IMR-90 (cell line): ENCODE measurements around the gene ARRB1. TPM values are rescaled to one million over a fixed set of nuclear protein-coding genes. Genes with fewer than 3 reads are reported as not detected.

ENCODE experiments used
- ATAC-seq: fragments of 200-7000 bp; cut with Tn5 transposase; 2 replicates; pipeline ENCODE4 v1.9.1; 2020; ENCODE audit warnings: low read depth, mild to moderate bottlenecking, moderate library complexity
- BruUV-seq: library from RNA; stranded (reverse); fragments of 400-500 nt; replicated peaks from 2 replicates; lab custom pipeline; 2021; lab: Mats Ljungman, UMichigan
- CTCF ChIA-PET: fragments of 300-600 bp; formaldehyde crosslinking; extraction: SDS; loops from one replicate; lab custom pipeline; 2021; ENCODE audit warnings: antibody characterized with exemption; lab: Yijun Ruan, JAX
- POLR2A ChIA-PET: fragments of 300-600 bp; sonication (Branson Sonifier 250); formaldehyde crosslinking; loops from one replicate; lab custom pipeline; 2022; ENCODE audit warnings: antibody characterized with exemption; ENCODE audit not compliant: unreplicated experiment; lab: Charles Lee
- DNase-seq: peaks from one replicate; pipeline ENCODE4 v3.0.0; 2013
- H2AFZ ChIP-seq: replicated peaks from 2 replicates; pipeline ENCODE3; 2013; ENCODE audit warnings: low read length, mild to moderate bottlenecking; ENCODE audit not compliant: poor library complexity
- H2AK5ac ChIP-seq: 2 replicates; pipeline ENCODE4 v1.6.1; 2013; ENCODE audit warnings: low read depth, low read length, inconsistent platforms
- H2AK9ac ChIP-seq: replicated peaks from 2 replicates; pipeline ENCODE3; 2013; ENCODE audit warnings: mild to moderate bottlenecking, low read depth, low read length, moderate library complexity; ENCODE audit not compliant: poor library complexity
- H2BK120ac ChIP-seq: 2 replicates; pipeline ENCODE4 v1.6.1; 2013; ENCODE audit warnings: low read depth, low read length, inconsistent platforms
- H2BK15ac ChIP-seq: 3 replicates; pipeline ENCODE4 v1.6.1; 2013; ENCODE audit warnings: low read depth, low read length, inconsistent platforms
- H2BK20ac ChIP-seq: 2 replicates; pipeline ENCODE4 v1.6.1; 2013; ENCODE audit warnings: low read depth, mild to moderate bottlenecking, inconsistent platforms, low read length, moderate library complexity
- H2BK5ac ChIP-seq: 2 replicates; pipeline ENCODE4 v1.6.1; 2013; ENCODE audit warnings: mild to moderate bottlenecking, low read depth, low read length, inconsistent platforms; ENCODE audit not compliant: poor library complexity, severe bottlenecking
- H3K14ac ChIP-seq: replicated peaks from 2 replicates; pipeline ENCODE4 v1.6.1; 2013; ENCODE audit warnings: low read depth, low read length, inconsistent platforms
- H3K18ac ChIP-seq: 2 replicates; pipeline ENCODE4 v1.6.1; 2013; ENCODE audit warnings: low read depth, low read length, control low read depth
- H3K23ac ChIP-seq: 2 replicates; pipeline ENCODE4 v1.6.1; 2013; ENCODE audit warnings: low read depth, low read length, inconsistent platforms
- H3K27ac ChIP-seq: 2 replicates; pipeline ENCODE4 v1.5.1; 2013; ENCODE audit warnings: mild to moderate bottlenecking, control low read depth, low read length; ENCODE audit not compliant: insufficient read depth
- H3K27me3 ChIP-seq: 2 replicates; pipeline ENCODE4 v1.6.1; 2013; ENCODE audit warnings: low read length; ENCODE audit not compliant: control insufficient read depth, insufficient read depth
- H3K36me3 ChIP-seq: 2 replicates; pipeline ENCODE4 v1.6.1; 2013; ENCODE audit warnings: low read length, mixed read lengths; ENCODE audit not compliant: control insufficient read depth, insufficient read depth
- H3K4ac ChIP-seq: 2 replicates; pipeline ENCODE4 v1.6.1; 2013; ENCODE audit warnings: low read depth, low read length, inconsistent platforms
- H3K4me1 ChIP-seq: 2 replicates; pipeline ENCODE4 v1.6.1; 2013; ENCODE audit warnings: low read length, mixed read lengths; ENCODE audit not compliant: control insufficient read depth, insufficient read depth
- H3K4me2 ChIP-seq: 2 replicates; pipeline ENCODE4 v1.6.1; 2013; ENCODE audit warnings: low read depth, mild to moderate bottlenecking, control low read depth, low read length, moderate library complexity
- H3K4me3 ChIP-seq: 2 replicates; pipeline ENCODE4 v1.5.1; 2013; ENCODE audit warnings: low read depth, mild to moderate bottlenecking, control low read depth, low read length, moderate library complexity; ENCODE audit not compliant: insufficient read depth
- H3K56ac ChIP-seq: 2 replicates; pipeline ENCODE4 v1.6.1; 2013; ENCODE audit warnings: low read length, inconsistent platforms; ENCODE audit not compliant: insufficient read depth; ENCODE audit errors: extremely low read depth
- H3K79me1 ChIP-seq, 2 experiments: 2 replicates each; pipeline ENCODE4 v1.6.1; 2013; ENCODE audit warnings: low read length in 2 of 2, inconsistent platforms in 1 of 2, low read depth in 1 of 2
- H3K9ac ChIP-seq: 2 replicates; pipeline ENCODE4 v1.6.1; 2013; ENCODE audit warnings: low read depth, low read length, control low read depth
- H3K9me1 ChIP-seq: 2 replicates; pipeline ENCODE4 v1.6.1; 2013; ENCODE audit warnings: low read length, inconsistent platforms; ENCODE audit not compliant: insufficient read depth
- H3K9me3 ChIP-seq: 2 replicates; pipeline ENCODE4 v1.6.1; 2013; ENCODE audit warnings: low read length; ENCODE audit not compliant: control insufficient read depth, insufficient read depth
- H4K20me1 ChIP-seq: 2 replicates; pipeline ENCODE4 v1.6.1; 2013; ENCODE audit warnings: low read length, inconsistent platforms; ENCODE audit not compliant: insufficient read depth
- H4K5ac ChIP-seq: 2 replicates; pipeline ENCODE4 v1.6.1; 2013; ENCODE audit warnings: mild to moderate bottlenecking, low read depth, low read length, control low read depth
- H4K8ac ChIP-seq, 2 experiments: 2 replicates each; pipeline ENCODE4 v1.6.1; 2013; ENCODE audit warnings: low read depth in 2 of 2, low read length in 2 of 2, control low read depth in 1 of 2, inconsistent platforms in 1 of 2
- H4K91ac ChIP-seq: 2 replicates; pipeline ENCODE4 v1.6.1; 2013; ENCODE audit warnings: low read depth, low read length, inconsistent platforms; ENCODE audit not compliant: insufficient read depth
- CEBPB ChIP-seq: IDR thresholded peaks from 2 replicates; pipeline ENCODE4 v1.6.1; 2012; ENCODE audit warnings: low read depth, low read length, improper control_type of control experiment
- ELK1 ChIP-seq: fragments of 150-350 bp; IDR thresholded peaks from 2 replicates; pipeline ENCODE4 v1.6.1; 2016; ENCODE audit warnings: low read depth, mild to moderate bottlenecking, low read length, moderate library complexity, borderline replicate concordance
- NFE2L2 ChIP-seq: fragments of 150-350 bp; IDR thresholded peaks from 2 replicates; pipeline ENCODE4 v1.6.1; 2016; ENCODE audit warnings: low read depth, mild to moderate bottlenecking, low read length
- POLR2A ChIP-seq: IDR thresholded peaks from 2 replicates; pipeline ENCODE4 v1.6.1; 2012; ENCODE audit warnings: mild to moderate bottlenecking, low read depth, low read length
- RAD21 ChIP-seq: IDR thresholded peaks from 2 replicates; pipeline ENCODE4 v1.6.1; 2012; ENCODE audit warnings: low read length, improper control_type of control experiment
- RFX5 ChIP-seq: IDR thresholded peaks from 2 replicates; pipeline ENCODE4 v1.8.0; 2012; ENCODE audit warnings: low read depth, mild to moderate bottlenecking, low read length, moderate library complexity
- SMC3 ChIP-seq: fragments of 150-350 bp; IDR thresholded peaks from 2 replicates; pipeline ENCODE4 v1.6.1; 2016; ENCODE audit warnings: low read depth, mild to moderate bottlenecking, antibody characterized with exemption, low read length, moderate library complexity
- WGBS, 2 experiments: methylation state at CpG; one replicate each; pipeline versions ENCODE4 v1.1.5 to v1.1.7; 2013; ENCODE audit warnings: missing lambda C conversion rate in 2 of 2; ENCODE audit not compliant: insufficient read length in 1 of 2; ENCODE audit errors: extremely low coverage in 2 of 2; 5-methylcytosine and 5-hydroxymethylcytosine counted together
- dilution Hi-C: fragments of 300-500 bp; cut with HindIII; formaldehyde crosslinking; loops from one replicate; pipeline ENCODE4 v1.14.3; 2018; ENCODE audit warnings: low sequenced_read_pairs; ENCODE audit not compliant: unreplicated experiment
- in situ Hi-C: fragments of 300-500 bp; cut with MboI; formaldehyde crosslinking; loops from 3 replicates; pipeline ENCODE4 v1.14.3; 2019; ENCODE audit warnings: low sequenced_read_pairs, inconsistent platforms, mixed read lengths
- intact Hi-C: fragments of 100-400 bp; cut with micrococcal nuclease; formaldehyde crosslinking; loops from 2 replicates; pipeline ENCODE4 v1.10.0; 2022
- polyA plus RNA-seq, 3 experiments: library from polyadenylated mRNA; depleted of rRNA; stranded (reverse); fragments of >200 nt; gene quantifications; 2 replicates each; pipeline ENCODE4 v1.2.3, GENCODE V29; 2012; ENCODE audit warnings: low replicate concordance in 1 of 3
- total RNA-seq: library from RNA; depleted of rRNA; stranded (reverse); fragments of >200 nt; gene quantifications from 2 replicates; pipeline ENCODE4 v1.2.3, GENCODE V29; 2012
- TF ChIP-seq, protein P1 (sequence below): fragments of 150-350 bp; IDR thresholded peaks from 2 replicates; pipeline ENCODE4 v1.6.1; 2017; ENCODE audit warnings: mild to moderate bottlenecking, antibody characterized with exemption, low read length, low read depth

ARRB1 gene
- total and polyA plus RNA-seq, 2 of the 4 experiments (the other 2 are of a cell fraction): 11.0 to 17.4 TPM

DNA sequence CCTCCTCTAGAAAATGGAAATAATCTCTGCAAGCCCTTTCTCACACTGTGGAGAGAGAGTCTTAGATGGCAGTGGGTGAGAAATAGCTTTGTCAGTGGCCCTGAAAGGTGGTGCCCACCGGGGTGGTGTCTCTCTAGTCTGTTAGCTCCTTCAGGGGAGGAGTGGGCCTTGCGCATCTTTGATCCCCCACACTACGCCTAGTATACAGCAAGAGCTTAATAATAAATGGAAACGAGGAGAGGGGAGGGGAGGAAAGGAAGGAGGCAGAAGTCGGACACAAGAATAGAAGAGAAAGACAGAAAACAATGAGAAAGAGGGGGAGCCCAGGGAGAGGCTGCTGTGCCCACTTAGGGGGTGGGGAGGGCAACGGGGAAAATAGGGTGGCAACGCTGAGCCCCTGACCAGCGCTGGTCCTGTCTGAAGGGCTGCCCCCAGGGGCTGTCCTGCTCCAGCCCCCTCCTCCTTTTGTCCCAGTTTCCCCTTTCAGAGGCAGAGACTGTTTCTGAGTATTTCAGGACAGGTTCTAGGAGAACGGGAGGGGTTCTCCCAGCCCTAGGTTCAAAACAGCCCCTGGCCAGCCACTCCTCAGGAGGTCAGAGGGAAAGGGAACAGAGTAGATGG lies 1.2 kb downstream of the ARRB1 start:
- H3K4me3 ChIP-seq: peak overlapping the region; percentile 68; the same call in 1 of the 2 replicates
- no peak overlapping the region for H3K56ac ChIP-seq
- peaks cover 0 to 28% of the 10 kb centered on the region in 2 experiments; a peak in 2 of 4 replicates for H3K79me1 ChIP-seq
- H3K9me3 ChIP-seq: no peaks in the 10 kb centered on the region
- H3K4ac ChIP-seq: peak overlapping the region; percentile 40
- H2BK20ac ChIP-seq: 0 out of 2 replicates have a peak overlapping the region, but pooled peaks have one; percentile 8
- 0 out of 3 replicates have a peak overlapping the region, but pooled peaks have one; percentile 4 for H2BK15ac ChIP-seq
- TF ChIP-seq POLR2A (no peak), NFE2L2 (no peak), SMC3 (no peak), RFX5 (no peak), CEBPB (no peak), RAD21 (no peak), ELK1 (no peak)
- TF ChIP-seq, protein P1, sequence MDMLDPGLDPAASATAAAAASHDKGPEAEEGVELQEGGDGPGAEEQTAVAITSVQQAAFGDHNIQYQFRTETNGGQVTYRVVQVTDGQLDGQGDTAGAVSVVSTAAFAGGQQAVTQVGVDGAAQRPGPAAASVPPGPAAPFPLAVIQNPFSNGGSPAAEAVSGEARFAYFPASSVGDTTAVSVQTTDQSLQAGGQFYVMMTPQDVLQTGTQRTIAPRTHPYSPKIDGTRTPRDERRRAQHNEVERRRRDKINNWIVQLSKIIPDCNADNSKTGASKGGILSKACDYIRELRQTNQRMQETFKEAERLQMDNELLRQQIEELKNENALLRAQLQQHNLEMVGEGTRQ: no peak
- intact Hi-C loops: no loop called here
- peak overlapping the region; percentile 77 for H4K5ac ChIP-seq
- 65% methylated on average over 2 of the region's 9 CpGs; no CpG with 5 or more reads in 1 of the 2 experiments for WGBS, 2 experiments
- H2BK120ac ChIP-seq: peak overlapping the region; percentile 44
- peaks cover 2% of the 10 kb centered on the region; the same call in 1 of the 2 replicates for H3K27me3 ChIP-seq
- H3K4me1 ChIP-seq: peaks cover 39% of the 10 kb centered on the region
- in situ Hi-C loops: no loop called here
- peak overlapping the region; percentile 35; the same call in 1 of the 2 replicates for H3K9ac ChIP-seq
- H3K27ac ChIP-seq: no peak overlapping the region; the same call in 1 of the 2 replicates
- H3K18ac ChIP-seq: peak overlapping the region; percentile 31; the same call in 1 of the 2 replicates
- peaks cover 20% of the 10 kb centered on the region for H4K20me1 ChIP-seq
- no peak overlapping the region for H3K23ac ChIP-seq
- H2AK5ac ChIP-seq: peak overlapping the region; percentile 99
- H3K14ac ChIP-seq: no peak overlapping the region
- H3K36me3 ChIP-seq: no peaks in the 10 kb centered on the region
- no TSS peak for BruUV-seq
- H3K9me1 ChIP-seq: peaks cover 28% of the 10 kb centered on the region
- H2AFZ ChIP-seq: peak overlapping the region; percentile 92
- no peak overlapping the region for H4K8ac ChIP-seq
- DNase-seq (no peak), ATAC-seq (no peak)
- ChIA-PET POLR2A (no interaction called here), CTCF (no interaction called here)
- H4K91ac ChIP-seq: peak overlapping the region; percentile 44; the same call in 1 of the 2 replicates
- H2BK5ac ChIP-seq: no peak overlapping the region
- H3K4me2 ChIP-seq: peak overlapping the region; percentile 100; the same call in 1 of the 2 replicates
- peak overlapping the region; percentile 95 for H2AK9ac ChIP-seq
- dilution Hi-C loops: no loop called here
